ENCODE results near the gene FIGNL1.

- no peak for TF ChIP-seq CTCF (IDR thresholded peaks at IDR 0.05; ENCODE audit: low read depth, low read length)
- TF ChIP-seq EZH2phosphoT487 (IDR thresholded peaks at IDR 0.05; ENCODE audit: low read depth), result no peak
Measured at GRCh38 chr7:50470250-50471163, 20.4 kb upstream of the FIGNL1 start.
